HepG2 (cell line): Measurements from ENCODE around the gene CDK2AP2.

ENCODE experiments used
- CBX5 ChIP-seq: sonication (generic); formaldehyde crosslinking; IDR thresholded peaks from 2 replicates; pipeline ENCODE4 v1.4.0; 2020; ENCODE audit warnings: missing genetic modification reagents, borderline replicate concordance
- CTCF ChIP-seq: sonication (generic); formaldehyde crosslinking; IDR thresholded peaks from 2 replicates; pipeline ENCODE4 v1.5.0; 2020; ENCODE audit warnings: mild to moderate bottlenecking, missing genetic modification reagents, moderate library complexity
- DBP ChIP-seq: sonication (generic); formaldehyde crosslinking; IDR thresholded peaks from 2 replicates; pipeline ENCODE4 v1.4.0; 2020; ENCODE audit warnings: missing genetic modification reagents; ENCODE audit errors: not compliant biosample characterization
- FOXJ3 ChIP-seq: sonication (generic); formaldehyde crosslinking; IDR thresholded peaks from 2 replicates; pipeline ENCODE4 v1.4.0; 2020; ENCODE audit warnings: missing genetic modification reagents, mild to moderate bottlenecking, borderline replicate concordance
- NFATC3 ChIP-seq: sonication (generic); formaldehyde crosslinking; IDR thresholded peaks from 2 replicates; pipeline ENCODE4 v1.5.1; 2020; ENCODE audit warnings: mild to moderate bottlenecking, missing genetic modification reagents
- SP4 ChIP-seq: sonication (generic); formaldehyde crosslinking; IDR thresholded peaks from 2 replicates; pipeline ENCODE4 v1.8.1; 2023; ENCODE audit warnings: mild to moderate bottlenecking, missing genetic modification reagents
- TAF1 ChIP-seq: sonication (generic); formaldehyde crosslinking; IDR thresholded peaks from 2 replicates; pipeline ENCODE4 v1.4.0; 2020; ENCODE audit warnings: missing genetic modification reagents
- ZBTB49 ChIP-seq: sonication (generic); formaldehyde crosslinking; IDR thresholded peaks from 2 replicates; pipeline ENCODE4 v1.4.0; 2020; ENCODE audit warnings: missing genetic modification reagents, borderline replicate concordance
- ZNF670 ChIP-seq: sonication (generic); formaldehyde crosslinking; IDR thresholded peaks from 2 replicates; pipeline ENCODE4 v1.8.0; 2022; ENCODE audit warnings: mild to moderate bottlenecking, missing genetic modification reagents, borderline replicate concordance

- TF ChIP-seq DBP (CRISPR knock-in tag) = no peak
- TF ChIP-seq NFATC3 (CRISPR knock-in tag) = no peak
- TF ChIP-seq ZBTB49 = no peak
- no peak for TF ChIP-seq FOXJ3 (CRISPR knock-in tag)
- no peak for TF ChIP-seq CBX5 (CRISPR knock-in tag)
- no peak for TF ChIP-seq TAF1 (CRISPR knock-in tag)
- no peak for TF ChIP-seq CTCF (CRISPR knock-in tag)
- no peak for TF ChIP-seq SP4
- TF ChIP-seq ZNF670 (CRISPR knock-in tag) = no peak
Measured at GRCh38 chr11:67458266-67458665, 49.7 kb downstream of the CDK2AP2 start.
